Fibroblast of peridontal ligament (primary cell): Measurements from ENCODE around the gene TBCE.

Experiments
- DNase-seq: peaks from one replicate; pipeline ENCODE4 v3.0.0-alpha.2; 2010; ENCODE audit errors: extremely low read depth

TBCE gene

GRCh38 chr1:235367000-235367908 is at the start of gene TBCE:
Gene TBCE, plus strand, starts transcription at chr1:235367427. Its CDS starts 12,623 bp downstream, at chr1:235380050.
- DNase-seq = peak; percentile 96

GRCh38 chr1:235319255-235319654 is 48.0 kb upstream of the TBCE start:
- DNase-seq = no peak

GRCh38 chr1:235320521-235321179 is 46.6 kb upstream of the TBCE start:
- DNase-seq = no peak

DNA sequence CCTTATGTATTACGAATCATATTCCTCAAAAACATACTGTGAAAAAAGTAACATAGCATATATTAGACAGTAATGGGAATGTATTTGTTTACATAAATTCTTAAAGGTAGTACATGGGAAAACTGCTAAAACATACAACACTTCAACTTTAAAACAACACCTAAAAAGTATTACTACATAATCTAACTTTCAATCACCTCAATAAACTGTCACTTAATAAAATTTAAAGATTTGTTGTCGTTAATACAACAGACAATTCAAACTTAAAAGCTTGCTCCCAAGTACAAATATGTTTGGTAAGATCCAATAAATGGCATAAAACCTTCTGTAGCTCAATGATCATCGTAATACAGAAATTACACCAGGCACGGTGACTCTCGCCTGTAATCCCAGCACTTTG is 42.9 kb upstream of the TBCE start:
- no peak for DNase-seq

DNA sequence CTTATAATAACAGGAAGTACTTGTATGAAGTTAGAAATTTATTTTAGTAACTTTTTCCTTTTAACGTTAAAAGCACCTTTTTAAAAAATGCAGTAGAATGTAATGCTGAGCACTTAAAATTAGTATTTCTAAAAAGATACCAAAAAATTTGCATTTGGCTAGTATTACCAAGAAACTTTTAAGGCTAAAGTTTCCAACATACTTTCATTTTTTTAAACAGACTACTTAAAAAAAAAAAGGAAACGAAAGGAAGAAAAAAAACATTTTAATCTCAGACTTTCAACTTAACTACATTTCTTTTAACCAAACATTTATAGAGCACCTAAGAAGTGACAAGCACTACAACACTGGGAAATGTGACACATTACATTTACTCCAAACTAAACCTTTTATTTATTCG is 42.1 kb upstream of the TBCE start:
- no peak for DNase-seq

DNA sequence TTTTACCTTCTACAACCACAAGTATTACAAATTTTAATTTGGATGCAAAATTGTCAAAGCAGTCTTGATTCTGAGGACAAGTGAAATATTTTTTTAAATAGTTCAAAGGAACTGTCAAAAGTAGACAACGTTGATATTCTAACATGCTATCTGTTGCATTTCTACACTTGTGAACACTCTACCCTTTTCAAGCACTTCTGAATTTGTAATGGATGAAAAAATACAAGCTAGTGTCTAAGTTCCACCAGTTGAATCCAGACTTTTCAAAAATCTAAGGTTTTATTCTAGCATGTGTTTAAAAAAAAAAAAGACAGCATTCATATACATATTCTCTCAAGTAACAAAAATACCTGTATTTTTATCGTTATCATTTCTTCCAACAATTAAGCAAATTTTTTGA is 41.4 kb upstream of the TBCE start:
- no peak for DNase-seq

DNA sequence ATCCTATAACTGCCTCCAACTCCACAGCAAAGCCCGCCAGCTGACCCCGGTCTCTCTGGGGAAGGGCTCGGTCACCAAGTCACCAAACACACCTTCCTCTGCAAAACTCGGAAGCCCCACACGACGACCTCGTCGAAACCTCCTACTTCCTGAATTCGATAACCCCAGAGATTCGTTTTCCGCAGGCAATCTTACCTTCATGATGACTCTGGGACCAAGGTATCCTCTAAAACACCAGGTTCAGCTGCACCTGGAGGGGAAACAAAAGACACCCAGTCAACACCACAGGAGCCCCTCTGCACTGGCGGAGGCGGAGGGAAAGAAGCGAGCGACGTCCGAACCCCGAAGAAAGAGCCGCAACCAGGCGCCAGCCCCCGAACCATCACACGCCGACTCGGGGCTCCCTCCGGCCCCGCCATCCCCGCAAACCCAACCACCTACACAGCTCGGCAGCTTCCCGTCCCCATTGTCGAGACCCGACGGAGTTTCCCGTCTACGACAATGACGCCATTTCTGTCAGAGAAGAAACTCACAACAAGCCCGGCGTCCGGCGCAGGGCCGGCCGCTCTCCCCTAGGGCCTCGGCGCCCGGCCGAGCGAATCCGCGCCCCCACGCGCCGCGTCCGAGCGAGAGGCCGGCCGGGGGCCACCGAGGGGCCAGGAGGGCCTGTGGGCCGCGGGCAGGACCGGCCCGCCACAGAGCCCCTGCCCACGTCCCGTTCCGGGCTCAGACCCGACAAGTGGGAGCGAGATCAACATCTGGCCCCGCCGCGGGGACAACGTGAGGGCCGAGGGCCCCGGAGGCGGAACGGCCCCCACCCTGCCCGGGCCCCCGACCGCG is 40.3 kb upstream of the TBCE start:
- DNase-seq = no peak

DNA sequence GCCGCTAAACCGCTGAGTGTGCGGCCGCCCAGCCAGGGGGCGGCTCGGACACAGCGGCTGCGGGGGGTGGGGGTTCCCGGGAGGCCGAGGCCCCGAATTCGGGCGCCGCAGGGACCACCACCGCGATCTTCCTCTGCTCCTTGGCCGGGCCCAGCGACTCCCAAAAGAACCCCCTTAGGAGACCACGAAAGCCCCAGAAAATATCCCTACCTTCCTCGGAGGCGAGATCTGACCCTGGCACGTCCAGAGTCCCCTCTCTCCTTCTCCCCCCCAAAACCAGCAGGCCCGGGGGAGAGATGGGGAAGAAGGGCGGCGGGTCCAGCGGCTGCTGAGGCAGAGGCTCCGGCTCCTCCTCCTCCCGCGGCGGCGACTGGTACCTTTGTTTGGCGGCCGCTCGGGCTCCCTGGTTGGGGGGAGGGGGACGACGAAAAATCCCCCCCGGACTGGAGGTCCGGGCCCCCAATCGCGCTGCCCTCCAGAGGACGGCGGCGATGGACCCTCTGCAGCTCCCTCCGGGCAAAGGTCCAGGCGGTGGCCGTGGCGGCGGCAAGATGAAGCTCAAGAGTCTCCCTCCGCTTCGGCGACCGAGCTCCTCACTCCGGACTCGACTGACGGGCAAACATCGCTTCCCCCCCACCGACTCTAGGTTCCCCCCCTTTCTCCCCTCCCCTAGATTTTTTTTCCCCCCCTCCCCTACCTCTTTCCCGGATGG is 39.5 kb upstream of the TBCE start, which contains the start of gene ARID4B:
TSS of gene ARID4B (minus strand) at position 621 of the 712 bp plus-strand sequence. CDS start 1,260 bp downstream, outside the sequence.
- no peak for DNase-seq

DNA sequence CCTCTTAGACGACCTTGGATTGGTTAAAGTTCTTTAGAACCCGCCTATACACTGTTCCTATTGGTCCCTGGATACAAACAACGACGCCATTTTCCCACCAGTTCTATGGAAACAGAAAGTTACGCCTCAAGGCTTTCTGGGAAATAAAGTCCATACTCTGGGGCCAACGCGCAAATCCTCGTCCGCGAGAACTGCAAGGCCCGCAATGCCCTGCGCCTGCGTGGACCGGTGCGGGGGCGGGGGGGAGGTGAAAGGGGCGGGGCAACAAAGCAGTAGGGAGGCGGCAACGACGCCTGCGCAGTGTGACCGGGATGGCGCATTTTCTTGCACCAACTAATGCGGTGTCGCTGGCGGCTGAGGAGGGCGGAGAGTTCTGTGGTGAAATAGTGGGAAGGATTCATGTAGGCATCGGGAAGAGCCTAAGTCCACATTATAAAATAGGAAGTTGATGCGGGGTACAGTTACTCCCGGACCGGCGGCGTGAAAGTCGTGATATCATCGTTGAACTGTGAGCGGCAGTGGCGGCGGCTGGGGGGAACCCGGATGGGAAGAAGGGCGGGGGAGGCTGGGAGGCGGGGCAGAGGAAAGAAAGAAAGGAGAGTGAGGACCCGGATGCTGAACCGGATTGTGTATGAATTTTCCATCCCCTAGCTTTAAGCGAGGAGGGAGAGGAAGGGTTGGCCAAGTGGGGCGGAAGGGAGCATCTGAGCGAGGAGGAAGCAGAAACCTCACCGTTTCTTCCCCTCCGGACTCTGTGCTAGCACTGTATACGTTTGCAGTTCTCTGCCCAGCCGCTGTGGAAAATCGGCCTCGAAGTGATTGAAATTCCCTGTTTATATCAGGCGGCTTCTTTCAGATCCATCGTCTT is 38.7 kb upstream of the TBCE start, which contains the start of gene GGPS1:
TSS of gene GGPS1 (plus strand) at position 300 of the 868 bp plus-strand sequence. CDS start 6,695 bp downstream, outside the sequence.
- peak; percentile 100 for DNase-seq

GRCh38 chr1:235329139-235329902 is 37.9 kb upstream of the TBCE start:
- peak; percentile 23 for DNase-seq

GRCh38 chr1:235330918-235331285 is 36.3 kb upstream of the TBCE start:
- DNase-seq = no peak

GRCh38 chr1:235331401-235331800 is 35.8 kb upstream of the TBCE start:
- no peak for DNase-seq

DNA sequence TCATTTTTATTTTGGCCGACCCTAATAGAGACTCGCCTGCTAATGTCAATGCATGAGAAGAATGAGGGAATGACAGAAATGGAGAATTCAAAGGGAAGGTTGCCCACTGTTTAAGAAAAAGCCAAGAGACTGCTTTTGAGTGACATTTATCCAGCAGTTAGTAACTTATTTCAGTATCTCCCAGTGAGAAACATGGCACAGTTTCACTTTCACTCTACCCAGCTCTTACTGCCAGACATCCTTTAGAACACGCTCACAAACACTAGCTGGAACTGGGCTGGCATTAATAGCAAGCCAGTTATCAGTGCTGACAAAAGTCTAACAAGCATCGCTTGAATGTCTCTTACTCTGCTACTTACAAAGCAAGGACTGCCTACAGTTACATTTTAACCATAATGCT is 30.3 kb upstream of the TBCE start:
- DNase-seq = peak; percentile 56

DNA sequence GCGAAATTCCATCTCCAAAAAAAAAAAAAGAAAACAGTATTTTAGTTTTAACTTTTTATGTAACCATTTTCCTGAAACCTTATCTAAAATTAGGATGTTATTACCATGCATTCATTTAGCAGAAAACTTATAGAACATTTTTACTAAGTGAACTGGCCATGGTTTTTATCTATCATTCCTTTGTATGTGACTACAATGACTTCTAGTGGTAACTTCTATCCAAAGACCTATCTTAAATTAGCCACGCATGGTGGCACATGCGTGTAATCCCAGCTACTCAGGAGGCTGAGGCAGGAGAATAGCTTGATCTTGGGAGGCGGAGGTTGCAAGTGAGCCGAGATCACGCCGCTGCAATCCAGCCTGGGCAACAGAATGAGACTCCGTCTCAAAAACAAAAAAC is 27.5 kb upstream of the TBCE start:
- DNase-seq = no peak

- DNase-seq = no peak
Measured at GRCh38 chr1:235341334-235341733, 25.9 kb upstream of the TBCE start.

DNA sequence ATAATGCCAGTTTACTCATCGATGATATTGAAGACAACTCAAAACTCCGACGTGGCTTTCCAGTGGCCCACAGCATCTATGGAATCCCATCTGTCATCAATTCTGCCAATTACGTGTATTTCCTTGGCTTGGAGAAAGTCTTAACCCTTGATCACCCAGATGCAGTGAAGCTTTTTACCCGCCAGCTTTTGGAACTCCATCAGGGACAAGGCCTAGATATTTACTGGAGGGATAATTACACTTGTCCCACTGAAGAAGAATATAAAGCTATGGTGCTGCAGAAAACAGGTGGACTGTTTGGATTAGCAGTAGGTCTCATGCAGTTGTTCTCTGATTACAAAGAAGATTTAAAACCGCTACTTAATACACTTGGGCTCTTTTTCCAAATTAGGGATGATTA is 25.2 kb upstream of the TBCE start:
- peak; percentile 31 for DNase-seq

- no peak for DNase-seq
Measured at GRCh38 chr1:235342471-235342870, 24.8 kb upstream of the TBCE start.

DNA sequence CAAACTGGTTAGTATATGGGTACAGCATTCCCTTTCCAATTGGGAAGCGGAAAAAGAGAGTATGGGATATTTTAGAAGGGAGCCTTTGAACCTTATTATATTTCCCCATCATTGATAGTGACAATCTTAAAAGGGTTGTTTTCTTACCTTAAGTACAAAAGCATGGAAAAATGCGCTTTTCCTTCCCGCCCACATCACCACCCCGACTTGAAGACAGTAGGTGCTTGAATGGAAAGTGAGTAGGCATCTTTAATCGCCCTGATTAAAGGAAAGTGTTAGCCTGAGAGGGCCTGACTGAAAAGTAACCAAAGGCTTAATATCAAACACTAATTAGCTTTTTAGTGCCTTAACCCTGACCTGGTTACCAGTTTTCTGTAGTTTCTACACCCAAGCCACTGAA is 23.5 kb upstream of the TBCE start:
- no peak for DNase-seq

- no peak for DNase-seq
Measured at GRCh38 chr1:235351441-235351840, 15.8 kb upstream of the TBCE start.

DNA sequence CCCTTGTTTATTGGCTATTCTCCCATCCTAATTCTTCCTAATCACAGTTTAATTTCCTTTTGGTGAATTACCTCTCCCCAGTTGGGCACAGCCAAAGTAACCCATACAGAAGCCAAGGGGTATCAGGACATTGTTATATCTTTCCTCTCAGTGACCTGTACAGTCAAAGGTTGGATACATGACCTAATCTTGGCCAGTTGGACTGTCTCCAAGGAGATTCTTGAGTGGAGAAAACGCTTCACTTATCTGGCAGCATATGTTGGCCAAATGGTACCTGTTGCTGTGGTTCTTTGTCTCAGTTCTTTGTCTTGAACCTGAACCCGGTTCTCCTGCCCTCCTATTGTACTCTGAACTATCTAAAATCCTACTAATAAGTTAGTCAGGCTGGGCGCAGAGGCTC is 15.3 kb upstream of the TBCE start:
- no peak for DNase-seq
